Natural killer cell (primary cell): Measurements from ENCODE around the gene AKR7A2. TPM values are rescaled to one million over a fixed set of nuclear protein-coding genes. Genes with fewer than 3 reads are reported as not detected.
"Not testable (repeated sequence)": the region's sequence is repeated elsewhere in the genome, so short reads cannot be mapped to it uniquely, and the experiment has no call there.

ENCODE experiments used
- ATAC-seq, 3 donors: fragments of 150-1000 bp in 2 of 3; fragments of 200-7000 bp in 1 of 3; cut with Tn5 transposase; 1 replicate in 1 of 3; 2 replicates in 2 of 3; pipeline ENCODE4 v1.10.0; 2021; ENCODE audit warnings: mild to moderate bottlenecking in 2 of 3, moderate library complexity in 2 of 3
- DNase-seq, 2 donors: peaks; one replicate each; pipeline versions ENCODE4 v3.0.0 to v3.0.0-alpha.2; 2013 to 2021; ENCODE audit warnings: mixed read lengths in 1 of 2
- H3K27ac ChIP-seq: one replicate; pipeline ENCODE4 v1.5.1; 2013; ENCODE audit warnings: mild to moderate bottlenecking, low read length
- H3K27me3 ChIP-seq: one replicate; pipeline ENCODE4 v1.6.1; 2013; ENCODE audit warnings: low read length; ENCODE audit not compliant: control insufficient read depth, insufficient read depth
- H3K36me3 ChIP-seq: one replicate; pipeline ENCODE4 v1.6.1; 2013; ENCODE audit warnings: low read length; ENCODE audit not compliant: control insufficient read depth, insufficient read depth
- H3K4me1 ChIP-seq: one replicate; pipeline ENCODE4 v1.6.1; 2013; ENCODE audit warnings: low read length; ENCODE audit not compliant: control insufficient read depth, insufficient read depth
- H3K4me3 ChIP-seq: one replicate; pipeline ENCODE4 v1.5.1; 2013; ENCODE audit warnings: low read length
- H3K9me3 ChIP-seq: one replicate; pipeline ENCODE4 v1.6.1; 2013; ENCODE audit warnings: low read length; ENCODE audit not compliant: control insufficient read depth, insufficient read depth
- H3K27ac Mint-ChIP-seq, 2 donors: one replicate each; pipeline ENCODE4 v1.8.0; 2022; ENCODE audit warnings: mild to moderate bottlenecking in 2 of 2, mixed read lengths in 2 of 2, moderate library complexity in 1 of 2
- H3K27me3 Mint-ChIP-seq, 2 donors: one replicate each; pipeline ENCODE4 v1.8.0; 2022; ENCODE audit warnings: low read depth in 2 of 2, mixed read lengths in 2 of 2
- H3K36me3 Mint-ChIP-seq: one replicate; pipeline ENCODE4 v1.8.0; 2022; ENCODE audit warnings: mixed read lengths
- H3K4me1 Mint-ChIP-seq, 2 donors: one replicate each; pipeline ENCODE4 v1.8.0; 2022; ENCODE audit warnings: mixed read lengths in 2 of 2
- H3K4me3 Mint-ChIP-seq: one replicate; pipeline ENCODE4 v1.8.0; 2022; ENCODE audit warnings: mild to moderate bottlenecking, moderate library complexity, mixed read lengths
- H3K9me3 Mint-ChIP-seq, 2 donors: one replicate each; pipeline ENCODE4 v1.8.0; 2022; ENCODE audit warnings: mixed read lengths in 2 of 2
- CTCF ChIP-seq: fragments of 200-600 bp; IDR thresholded peaks from one replicate; pipeline ENCODE4 v1.8.0; 2022; ENCODE audit warnings: antibody characterized with exemption
- WGBS: methylation state at CpG from one replicate; pipeline ENCODE4 v1.1.7; 2013; ENCODE audit warnings: missing lambda C conversion rate; ENCODE audit not compliant: insufficient coverage; 5-methylcytosine and 5-hydroxymethylcytosine counted together
- intact Hi-C: fragments of 100-400 bp; cut with micrococcal nuclease; formaldehyde crosslinking; loops from one replicate; pipeline ENCODE4 v1.14.2; 2022
- total RNA-seq, 4 donors: library from RNA; stranded (reverse); fragments of 120-200 nt in 1 of 4; gene quantifications; one replicate each; pipeline versions ENCODE4 v1.2.3 to v1.2.4, GENCODE V29; 2013 to 2022

AKR7A2 gene
- total RNA-seq, 3 donors from 2014 or later (not counting 1 experiment from before 2014, with no cell fraction given), result 25.5 to 31.9 (median 28.9) TPM

GRCh38 chr1:19283891-19284290 lies 28.1 kb downstream of the AKR7A2 start:
- ATAC-seq (no peak), DNase-seq (no peak)
- no peak overlapping the region for H3K27ac Mint-ChIP-seq
- H3K9me3 Mint-ChIP-seq, result no peaks in the 10 kb centered on the region
- TF ChIP-seq CTCF, result no peak
- H3K4me3 Mint-ChIP-seq, result no peak overlapping the region
- H3K9me3 ChIP-seq, result no peaks in the 10 kb centered on the region
- peaks cover 6 to 7% of the 10 kb centered on the region in 2 donors for H3K27me3 Mint-ChIP-seq
- intact Hi-C loops, result no loop called here
- WGBS, result 96% methylated on average over 9 of the region's 9 CpGs
- no peak overlapping the region for H3K4me3 ChIP-seq
- H3K27ac ChIP-seq, result no peak overlapping the region
- peaks cover 7 to 8% of the 10 kb centered on the region in 2 donors for H3K4me1 Mint-ChIP-seq
- no peaks in the 10 kb centered on the region for H3K27me3 ChIP-seq
- H3K36me3 Mint-ChIP-seq, result no peaks in the 10 kb centered on the region
- H3K4me1 ChIP-seq, result peaks cover 2% of the 10 kb centered on the region
- no peaks in the 10 kb centered on the region for H3K36me3 ChIP-seq

DNA sequence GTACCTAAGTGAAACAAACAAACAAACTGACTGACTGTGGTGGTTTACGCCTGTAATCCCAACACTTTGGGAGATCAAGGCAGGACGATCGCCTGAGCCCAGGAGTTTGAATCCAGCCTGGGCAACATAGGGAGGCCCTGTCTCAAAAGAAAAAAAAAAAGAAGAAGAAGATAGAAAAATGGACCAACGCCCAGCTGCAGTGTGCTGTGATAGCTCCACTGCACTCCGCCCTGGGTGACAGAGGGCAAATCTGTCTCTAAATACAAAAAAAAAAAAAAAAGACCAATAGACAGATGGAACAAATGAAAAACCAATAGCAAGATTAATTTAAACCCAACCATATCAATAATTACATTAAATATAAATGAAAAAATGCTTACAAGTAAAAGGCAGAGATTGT lies 37.3 kb downstream of the AKR7A2 start:
- Histone ChIP-seq H3K27ac (no peak overlapping the region), H3K4me1 (no peaks in the 10 kb centered on the region), H3K9me3 (peaks cover 3% of the 10 kb centered on the region), H3K36me3 (no peaks in the 10 kb centered on the region), H3K27me3 (peaks cover 4% of the 10 kb centered on the region), H3K4me3 (no peak overlapping the region)
- Mint-ChIP-seq H3K9me3 (no peaks in the 10 kb centered on the region), H3K4me3 (no peak overlapping the region), H3K27ac (no peak overlapping the region), H3K27me3 (peaks cover 10 to 21% of the 10 kb centered on the region in 2 donors), H3K4me1 (peaks cover 0 to 5% of the 10 kb centered on the region in 2 donors), H3K36me3 (no peaks in the 10 kb centered on the region)
- DNase-seq (no peak), ATAC-seq (no peak)
- intact Hi-C loops, result no loop called here
- 100% methylated on average over 3 of the region's 5 CpGs for WGBS
- no peak for TF ChIP-seq CTCF

DNA sequence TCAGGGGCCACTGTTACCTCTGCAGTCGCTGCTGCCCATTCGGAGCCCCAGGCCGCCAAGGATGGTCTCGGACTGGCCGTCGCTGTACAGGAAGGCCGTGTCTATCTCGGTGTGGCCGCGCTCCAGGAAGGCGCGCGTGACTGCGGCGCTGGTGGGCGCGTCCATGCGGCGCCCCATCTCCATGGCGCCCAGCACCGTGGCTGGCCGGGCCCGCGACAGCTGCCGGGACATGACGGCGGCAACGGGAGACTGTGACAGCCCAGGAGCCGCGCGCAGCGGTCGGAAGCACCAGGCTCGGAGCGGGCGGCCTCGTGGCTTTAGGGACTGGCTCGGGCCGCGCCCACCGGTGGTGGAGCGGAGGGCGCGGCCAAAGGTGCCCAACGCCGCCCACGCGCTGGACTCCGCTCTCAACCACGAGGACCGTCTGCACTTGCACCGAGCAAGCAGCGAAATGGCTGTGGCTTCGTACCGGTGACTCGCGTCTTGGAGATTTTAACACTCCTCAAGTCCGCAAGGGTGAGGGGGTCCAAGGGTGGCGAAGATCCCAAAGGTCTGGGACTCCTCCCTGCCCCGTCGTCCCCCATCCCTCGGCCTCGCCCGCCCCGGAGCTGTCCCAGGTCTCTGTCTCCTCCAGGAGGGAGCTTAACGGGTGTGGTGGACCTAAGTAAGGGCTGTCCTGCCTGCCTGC lies 38.0 kb downstream of the AKR7A2 start:
- H3K27ac Mint-ChIP-seq, H3K36me3 Mint-ChIP-seq, H3K27me3 ChIP-seq, H3K9me3 ChIP-seq, intact Hi-C loops, H3K4me3 ChIP-seq, H3K27ac ChIP-seq, H3K4me3 Mint-ChIP-seq, H3K4me1 Mint-ChIP-seq, H3K9me3 Mint-ChIP-seq, DNase-seq, H3K4me1 ChIP-seq, H3K36me3 ChIP-seq: not testable (repeated sequence)
- peak in 2 of 3 donors; percentile 24 to 50 for ATAC-seq
- WGBS, result 19% methylated on average over 47 of the region's 66 CpGs
- H3K27me3 Mint-ChIP-seq, result peaks cover 10 to 21% of the 10 kb centered on the region in 2 donors

DNA sequence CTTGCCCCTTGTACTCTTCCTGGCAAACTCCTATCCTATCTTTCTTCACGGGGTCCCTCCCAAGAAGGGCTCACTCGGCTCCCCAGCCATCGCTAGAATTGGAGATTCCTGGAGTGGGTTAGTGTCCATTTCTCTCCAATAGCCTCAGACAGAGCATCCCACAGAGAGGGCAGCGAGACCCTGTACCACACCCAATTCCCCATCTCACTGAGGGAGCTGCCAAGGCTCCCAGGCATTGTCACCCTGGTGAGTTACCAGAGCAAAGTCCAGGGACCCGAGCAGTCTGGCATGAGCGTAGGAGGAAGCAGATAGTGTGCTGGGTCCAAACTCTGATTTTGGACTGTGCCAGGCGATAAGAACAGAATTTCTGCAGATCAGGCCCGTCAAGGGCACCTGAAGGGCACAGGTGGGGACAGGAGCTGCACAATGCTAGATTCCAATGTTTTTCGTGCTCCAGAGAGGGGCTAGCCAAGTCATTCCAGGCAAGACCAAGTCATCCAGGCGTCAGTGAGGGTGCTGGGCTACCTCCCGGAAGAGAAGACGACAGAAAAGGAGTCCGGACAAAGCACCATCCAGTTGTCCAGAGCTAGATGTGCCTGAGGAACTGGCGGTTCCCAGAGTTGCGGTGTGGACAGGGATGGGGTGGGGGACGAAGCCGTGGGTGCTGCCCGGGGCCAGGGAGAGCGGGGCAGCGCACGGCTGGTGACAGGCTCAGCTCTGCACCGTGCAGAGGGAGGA lies 38.7 kb downstream of the AKR7A2 start:
- 94% methylated on average over 22 of the region's 22 CpGs for WGBS
- no peak overlapping the region for H3K27ac ChIP-seq
- H3K27me3 ChIP-seq, result peaks cover 4% of the 10 kb centered on the region
- Mint-ChIP-seq H3K4me3 (no peak overlapping the region), H3K9me3 (no peaks in the 10 kb centered on the region), H3K27ac (no peak overlapping the region), H3K4me1 (peaks cover 0 to 5% of the 10 kb centered on the region in 2 donors), H3K36me3 (no peaks in the 10 kb centered on the region), H3K27me3 (peaks cover 10 to 21% of the 10 kb centered on the region in 2 donors)
- DNase-seq (no peak), ATAC-seq (no peak)
- intact Hi-C loops, result no loop called here
- H3K4me1 ChIP-seq, result no peaks in the 10 kb centered on the region
- H3K9me3 ChIP-seq, result peaks cover 3% of the 10 kb centered on the region
- TF ChIP-seq CTCF, result no peak
- no peak overlapping the region for H3K4me3 ChIP-seq
- H3K36me3 ChIP-seq, result no peaks in the 10 kb centered on the region
